T-cell (primary cell): ENCODE measurements around the gene LCT. TPM values are rescaled to one million over a fixed set of nuclear protein-coding genes. Genes with fewer than 3 reads are reported as not detected.

Experiments used
- ATAC-seq, 4 experiments: fragments of 200-7000 bp in 3 of 4; fragments of 150-1000 bp in 1 of 4; cut with Tn5 transposase; replicated peaks in 1 of 4; 1 replicate in 3 of 4; 2 replicates in 1 of 4; pipeline ENCODE4 v1.10.0; 2021; ENCODE audit warnings: moderate library complexity in 3 of 4, mild to moderate bottlenecking in 2 of 4, moderate number of reproducible peaks in 1 of 4
- CTCF ChIA-PET, 2 donors: fragments of 300-600 bp; sonication (Branson Sonifier 250); formaldehyde crosslinking; loops; one replicate each; lab custom pipeline; 2022; ENCODE audit warnings: antibody characterized with exemption in 2 of 2; lab: Charles Lee
- POLR2A ChIA-PET, 2 donors: fragments of 300-600 bp; sonication (Branson Sonifier 250); formaldehyde crosslinking; loops; one replicate each; lab custom pipeline; 2022; ENCODE audit warnings: antibody characterized with exemption in 2 of 2; lab: Charles Lee
- DNase-seq, 35 experiments: peaks; one replicate each; pipeline versions ENCODE4 v3.0.0 to v3.0.0-alpha.2; 2013 to 2023
- H3K27ac ChIP-seq: one replicate; pipeline ENCODE4 v1.5.1; 2013; ENCODE audit warnings: low read length
- H3K27me3 ChIP-seq, 2 experiments: replicated peaks in 1 of 2; 1 replicate in 1 of 2; 2 replicates in 1 of 2; pipeline versions ENCODE4 v1.6.1 to v1.7.0; 2013; ENCODE audit warnings: low read length in 1 of 2, mixed read lengths in 1 of 2; ENCODE audit not compliant: control insufficient read depth in 2 of 2, insufficient read depth in 2 of 2; ENCODE audit errors: extremely low read depth in 1 of 2
- H3K36me3 ChIP-seq, 2 donors: 1 replicate in 1 of 2; 2 replicates in 1 of 2; pipeline versions ENCODE4 v1.6.1 to v1.7.0; 2013; ENCODE audit warnings: low read length in 1 of 2; ENCODE audit not compliant: control insufficient read depth in 2 of 2, insufficient read depth in 1 of 2; ENCODE audit errors: extremely low read depth in 1 of 2
- H3K4me1 ChIP-seq, 2 experiments: 1 replicate in 1 of 2; 2 replicates in 1 of 2; pipeline versions ENCODE4 v1.6.1 to v1.7.0; 2013; ENCODE audit warnings: low read length in 2 of 2, mixed read lengths in 1 of 2; ENCODE audit not compliant: insufficient read depth in 2 of 2, control insufficient read depth in 1 of 2; ENCODE audit errors: extremely low read depth in 1 of 2
- H3K4me3 ChIP-seq, 2 donors: 1 replicate in 1 of 2; 2 replicates in 1 of 2; pipeline versions ENCODE4 v1.5.1 to v1.7.0; 2013; ENCODE audit warnings: mild to moderate bottlenecking in 2 of 2, low read length in 1 of 2, moderate library complexity in 1 of 2; ENCODE audit not compliant: control insufficient read depth in 1 of 2; ENCODE audit errors: extremely low read depth in 1 of 2
- H3K9me3 ChIP-seq: 2 replicates; pipeline ENCODE4 v1.7.0; 2013
- H3K27ac Mint-ChIP-seq, 2 donors: one replicate each; pipeline ENCODE4 v1.8.0; 2020 to 2021; ENCODE audit warnings: mild to moderate bottlenecking in 2 of 2, mixed read lengths in 2 of 2
- H3K27me3 Mint-ChIP-seq, 2 donors: one replicate each; pipeline ENCODE4 v1.8.0; 2021 to 2022; ENCODE audit warnings: mixed read lengths in 2 of 2
- H3K36me3 Mint-ChIP-seq: one replicate; pipeline ENCODE4 v1.8.0; 2021; ENCODE audit warnings: mixed read lengths
- H3K4me1 Mint-ChIP-seq, 3 donors: one replicate each; pipeline ENCODE4 v1.8.0; 2020 to 2022; ENCODE audit warnings: mixed read lengths in 3 of 3, mild to moderate bottlenecking in 1 of 3
- H3K4me3 Mint-ChIP-seq, 3 donors: one replicate each; pipeline ENCODE4 v1.8.0; 2020 to 2022; ENCODE audit warnings: mild to moderate bottlenecking in 3 of 3, mixed read lengths in 3 of 3, moderate library complexity in 3 of 3
- H3K9me3 Mint-ChIP-seq, 3 donors: one replicate each; pipeline ENCODE4 v1.8.0; 2020 to 2022; ENCODE audit warnings: mixed read lengths in 3 of 3
- WGBS: methylation state at CpG from one replicate; pipeline ENCODE4 v1.1.5; 2013; ENCODE audit warnings: missing lambda C conversion rate; ENCODE audit not compliant: insufficient coverage; 5-methylcytosine and 5-hydroxymethylcytosine counted together
- total RNA-seq, 35 experiments: library from RNA in 6 of 35; stranded (reverse) in 6 of 35; fragments of 120-200 nt in 1 of 35; gene quantifications; one replicate each; pipeline versions ENCODE4 v1.2.1 to v1.2.4 and lab custom pipeline; 2013 to 2026

The LCT gene
- total RNA-seq, 5 donors from 2014 or later (not counting 1 experiment from before 2014, with no cell fraction given) = 0.03 to 0.26 (median 0.10) TPM

GRCh38 chr2:135791418-135792190 is 45.4 kb downstream of the LCT start:
- H3K9me3 Mint-ChIP-seq = no peaks in the 10 kb centered on the region
- no peak for ATAC-seq
- H3K4me1 Mint-ChIP-seq = peaks cover 7 to 26% (median 20%) of the 10 kb centered on the region in 3 donors
- Histone ChIP-seq H3K4me1 (peaks cover 0 to 9% of the 10 kb centered on the region in 2 experiments), H3K27me3 (peaks cover 0 to 3% of the 10 kb centered on the region in 2 experiments), H3K27ac (no peak overlapping the region), H3K9me3 (no peaks in the 10 kb centered on the region), H3K36me3 (peaks cover 0 to 4% of the 10 kb centered on the region in 2 donors), H3K4me3 (no peak overlapping the region)
- peak overlapping the region in 1 of 2 donors; percentile 3 for H3K27ac Mint-ChIP-seq
- H3K36me3 Mint-ChIP-seq = peaks cover 8% of the 10 kb centered on the region
- no peak for DNase-seq
- ChIA-PET CTCF (interaction anchor here in 1 of 2 donors (0.6 kb wide), 1 partner anchor 318 kb away, joined by 3 read pairs; no protein-coding TSS in a partner anchor), POLR2A (no interaction called here)
- no CpG with 5 or more reads among the region's 2 CpGs for WGBS
- no peaks in the 10 kb centered on the region for H3K27me3 Mint-ChIP-seq
- no peak overlapping the region for H3K4me3 Mint-ChIP-seq

- CTCF ChIA-PET = no interaction called here
- peaks cover 0 to 9% of the 10 kb centered on the region in 2 experiments for H3K4me1 ChIP-seq
- Mint-ChIP-seq H3K27ac (no peak overlapping the region), H3K4me1 (peaks cover 7 to 22% (median 20%) of the 10 kb centered on the region in 3 donors), H3K4me3 (no peak overlapping the region), H3K36me3 (peaks cover 14% of the 10 kb centered on the region), H3K27me3 (no peaks in the 10 kb centered on the region), H3K9me3 (no peaks in the 10 kb centered on the region)
- H3K9me3 ChIP-seq = no peaks in the 10 kb centered on the region
- H3K27ac ChIP-seq = no peak overlapping the region
- 94% methylated on average over 3 of the region's 10 CpGs for WGBS
- POLR2A ChIA-PET = no interaction called here
- peaks cover 0 to 3% of the 10 kb centered on the region in 2 experiments for H3K27me3 ChIP-seq
- no peak overlapping the region for H3K4me3 ChIP-seq
- DNase-seq = no peak
- peaks cover 5 to 8% of the 10 kb centered on the region in 2 donors for H3K36me3 ChIP-seq
- no peak for ATAC-seq
Observed at GRCh38 chr2:135790423-135790822, 46.6 kb downstream of the LCT start.

GRCh38 chr2:135786823-135787222 is 50.2 kb downstream of the LCT start:
- POLR2A ChIA-PET = no interaction called here
- peaks cover 0 to 7% (median under 1%) of the 10 kb centered on the region in 3 donors for H3K4me1 Mint-ChIP-seq

GRCh38 chr2:135785032-135785431 is 52.0 kb downstream of the LCT start:
- Mint-ChIP-seq H3K4me1 (no peaks in the 10 kb centered on the region), H3K9me3 (peaks cover 0 to 2% (median 0%) of the 10 kb centered on the region in 3 donors), H3K36me3 (peaks cover 61% of the 10 kb centered on the region), H3K27me3 (no peaks in the 10 kb centered on the region), H3K27ac (no peak overlapping the region), H3K4me3 (no peak overlapping the region)
- H3K4me3 ChIP-seq = no peak overlapping the region
- DNase-seq (peak in 1 of 35 experiments; percentile 5), ATAC-seq (peak in 1 of 4 experiments; percentile 22)
- H3K4me1 ChIP-seq = no peaks in the 10 kb centered on the region
- no CpG with 5 or more reads among the region's 2 CpGs for WGBS
- CTCF ChIA-PET = interaction anchor here (0.6 to 0.9 kb wide), 3 partner anchors 12 to 1632 kb away, joined by 3 to 6 read pairs (median 3); no protein-coding TSS in a partner anchor
- H3K27ac ChIP-seq = no peak overlapping the region
- no peaks in the 10 kb centered on the region for H3K27me3 ChIP-seq
- POLR2A ChIA-PET = no interaction called here
- H3K9me3 ChIP-seq = peaks cover 2% of the 10 kb centered on the region
- peaks cover 13 to 54% of the 10 kb centered on the region in 2 donors for H3K36me3 ChIP-seq

More at GRCh38 chr2:135786823-135787222, 50.2 kb downstream of the LCT start:
- CTCF ChIA-PET = interaction anchor here (0.6 to 0.7 kb wide), 3 partner anchors 10 to 760 kb away, joined by 5 to 6 read pairs (median 6); no protein-coding TSS in a partner anchor
- ATAC-seq = no peak
- Mint-ChIP-seq H3K9me3 (peaks cover 0 to 2% (median 0%) of the 10 kb centered on the region in 3 donors), H3K36me3 (peaks cover 44% of the 10 kb centered on the region), H3K27me3 (no peaks in the 10 kb centered on the region), H3K4me3 (no peak overlapping the region), H3K27ac (no peak overlapping the region)
- Histone ChIP-seq H3K27ac (no peak overlapping the region), H3K36me3 (peaks cover 8 to 36% of the 10 kb centered on the region in 2 donors), H3K4me1 (no peaks in the 10 kb centered on the region), H3K4me3 (no peak overlapping the region), H3K27me3 (no peaks in the 10 kb centered on the region), H3K9me3 (peaks cover 2% of the 10 kb centered on the region)
- 88% methylated on average over 3 of the region's 5 CpGs for WGBS
- no peak for DNase-seq

GRCh38 chr2:135783439-135783838 is 53.5 kb downstream of the LCT start:
- ATAC-seq = no peak

GRCh38 chr2:135782231-135782630 is 54.8 kb downstream of the LCT start:
- CTCF ChIA-PET = interaction anchor here in 1 of 2 donors (1.8 kb wide), 1 partner anchor 15 kb away, joined by 6 read pairs; no protein-coding TSS in a partner anchor
- Histone ChIP-seq H3K27ac (no peak overlapping the region), H3K36me3 (peaks cover 9 to 71% of the 10 kb centered on the region in 2 donors), H3K4me1 (no peaks in the 10 kb centered on the region), H3K27me3 (no peaks in the 10 kb centered on the region), H3K4me3 (no peak overlapping the region), H3K9me3 (peaks cover 2% of the 10 kb centered on the region)
- Mint-ChIP-seq H3K9me3 (peaks cover 0 to 2% (median 0%) of the 10 kb centered on the region in 3 donors), H3K27me3 (no peaks in the 10 kb centered on the region), H3K4me1 (no peaks in the 10 kb centered on the region), H3K4me3 (no peak overlapping the region), H3K27ac (no peak overlapping the region), H3K36me3 (peaks cover 68% of the 10 kb centered on the region)
- no CpG with 5 or more reads among the region's 2 CpGs for WGBS
- ATAC-seq = no peak
- POLR2A ChIA-PET = interaction anchor here in 1 of 2 donors (0.6 kb wide), 1 partner anchor 23 kb away, joined by 3 read pairs; no protein-coding TSS in a partner anchor
- DNase-seq = no peak

More at GRCh38 chr2:135783439-135783838, 53.5 kb downstream of the LCT start:
- WGBS = no CpG with 5 or more reads among the region's 3 CpGs
- Histone ChIP-seq H3K27me3 (no peaks in the 10 kb centered on the region), H3K36me3 (peaks cover 9 to 64% of the 10 kb centered on the region in 2 donors), H3K27ac (no peak overlapping the region), H3K4me3 (no peak overlapping the region), H3K4me1 (no peaks in the 10 kb centered on the region), H3K9me3 (peaks cover 2% of the 10 kb centered on the region)
- ChIA-PET CTCF (interaction anchor here in 1 of 2 donors (0.7 kb wide), 1 partner anchor 781 kb away, joined by 4 read pairs; no protein-coding TSS in a partner anchor), POLR2A (interaction anchor here in 1 of 2 donors (0.6 kb wide), 1 partner anchor 38 kb away, joined by 3 read pairs; no protein-coding TSS in a partner anchor)
- Mint-ChIP-seq H3K27ac (peak overlapping the region in 1 of 2 donors; percentile 71), H3K4me3 (no peak overlapping the region), H3K9me3 (peaks cover 0 to 2% (median 0%) of the 10 kb centered on the region in 3 donors), H3K4me1 (no peaks in the 10 kb centered on the region), H3K27me3 (no peaks in the 10 kb centered on the region), H3K36me3 (peaks cover 63% of the 10 kb centered on the region)
- no peak for DNase-seq
